Gastrocnemius medialis (tissue), 4 donors: ENCODE data around the gene ARSG.

Experiments
- CTCF ChIP-seq, 5 experiments: fragments of 450-650 bp in 3 of 5; fragments of 200-600 bp in 2 of 5; sonication (generic) in 2 of 5; IDR thresholded peaks in 4 of 5; conservative IDR thresholded peaks in 1 of 5; 1 replicate in 4 of 5; 2 replicates in 1 of 5; pipeline ENCODE4 v1.5.1; 2016 to 2019; ENCODE audit warnings: antibody characterized with exemption in 5 of 5, mild to moderate bottlenecking in 3 of 5, moderate library complexity in 3 of 5
- POLR2A ChIP-seq, 2 donors: fragments of 450-650 bp; IDR thresholded peaks; one replicate each; pipeline ENCODE4 v1.6.1; 2017; ENCODE audit warnings: antibody characterized with exemption in 2 of 2, mild to moderate bottlenecking in 2 of 2, moderate library complexity in 2 of 2

GRCh38 chr17:68379177-68379510 lies 87.8 kb downstream of the ARSG start:
- no peak for TF ChIP-seq POLR2A (IDR thresholded peaks at IDR 0.05)
- no peak for TF ChIP-seq CTCF (IDR thresholded peaks at IDR 0.05 in 4 of 5, conservative IDR thresholded peaks at IDR 0.05 in 1 of 5)
